Endothelial cell (in vitro differentiated cells): Measurements from ENCODE around the gene NAGLU. TPM values are rescaled to one million over a fixed set of nuclear protein-coding genes. Genes with fewer than 3 reads are reported as not detected.

ENCODE experiments used
- DNase-seq: peaks from one replicate; pipeline ENCODE4 v3.0.0; 2021; ENCODE audit warnings: low spot score
- H3K27ac Mint-ChIP-seq: one replicate; pipeline ENCODE4 v1.8.0; 2021; ENCODE audit warnings: mixed read lengths, inconsistent platforms; ENCODE audit not compliant: unreplicated experiment
- H3K27me3 Mint-ChIP-seq: one replicate; pipeline ENCODE4 v1.8.0; 2021; ENCODE audit warnings: mild to moderate bottlenecking, moderate library complexity, mixed read lengths, inconsistent platforms; ENCODE audit not compliant: unreplicated experiment
- H3K36me3 Mint-ChIP-seq: one replicate; pipeline ENCODE4 v1.8.0; 2021; ENCODE audit warnings: mild to moderate bottlenecking, low read depth, mixed read lengths, inconsistent platforms; ENCODE audit not compliant: unreplicated experiment
- H3K4me1 Mint-ChIP-seq: one replicate; pipeline ENCODE4 v1.8.0; 2021; ENCODE audit warnings: mild to moderate bottlenecking, mixed read lengths, inconsistent platforms; ENCODE audit not compliant: unreplicated experiment
- H3K4me3 Mint-ChIP-seq: one replicate; pipeline ENCODE4 v1.8.0; 2021; ENCODE audit warnings: mild to moderate bottlenecking, mixed read lengths, inconsistent platforms; ENCODE audit not compliant: unreplicated experiment
- H3K9me3 Mint-ChIP-seq: one replicate; pipeline ENCODE4 v1.8.0; 2021; ENCODE audit warnings: mixed read lengths, inconsistent platforms; ENCODE audit not compliant: unreplicated experiment
- total RNA-seq: library from RNA; stranded (reverse); fragmentation: NEBNext Ultra II Directional; extraction: Animal tissue kit (Norgen Biotek cat#: 25700); gene quantifications from one replicate; pipeline ENCODE4 v1.2.1, GENCODE V29; 2021; ENCODE audit not compliant: unreplicated experiment
- TF ChIP-seq, protein P1 (sequence below): fragments of 200-600 bp; sonication (generic); IDR thresholded peaks from one replicate; pipeline ENCODE4 v1.5.0; 2021; ENCODE audit warnings: antibody characterized with exemption; ENCODE audit not compliant: unreplicated experiment

Gene NAGLU
- total RNA-seq, 1 donor from 2014 or later = 24.2 TPM

DNA sequence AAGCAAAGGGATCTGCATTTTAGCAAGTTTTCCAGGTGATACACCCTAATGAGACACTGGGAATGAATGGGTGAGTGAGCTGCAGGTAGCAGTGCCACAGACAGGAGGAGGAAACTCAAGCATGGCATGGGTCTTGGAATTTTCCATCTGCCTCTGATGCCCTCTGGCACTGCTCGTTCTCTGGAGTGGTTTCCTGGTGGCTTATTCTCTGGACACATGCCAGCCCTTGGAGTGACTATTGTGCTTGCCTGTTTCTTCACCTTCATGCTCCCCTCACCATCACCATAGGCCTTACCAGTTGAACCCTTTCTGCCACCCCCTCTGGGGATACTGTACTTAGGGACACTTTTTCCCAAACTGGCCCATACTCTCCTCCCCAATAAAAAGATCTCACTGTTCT lies 27.5 kb downstream of the NAGLU start:
- H3K36me3 Mint-ChIP-seq = peaks cover 5% of the 10 kb centered on the region
- H3K9me3 Mint-ChIP-seq = no peaks in the 10 kb centered on the region
- peaks cover 13% of the 10 kb centered on the region for H3K27me3 Mint-ChIP-seq
- TF ChIP-seq, protein P1, sequence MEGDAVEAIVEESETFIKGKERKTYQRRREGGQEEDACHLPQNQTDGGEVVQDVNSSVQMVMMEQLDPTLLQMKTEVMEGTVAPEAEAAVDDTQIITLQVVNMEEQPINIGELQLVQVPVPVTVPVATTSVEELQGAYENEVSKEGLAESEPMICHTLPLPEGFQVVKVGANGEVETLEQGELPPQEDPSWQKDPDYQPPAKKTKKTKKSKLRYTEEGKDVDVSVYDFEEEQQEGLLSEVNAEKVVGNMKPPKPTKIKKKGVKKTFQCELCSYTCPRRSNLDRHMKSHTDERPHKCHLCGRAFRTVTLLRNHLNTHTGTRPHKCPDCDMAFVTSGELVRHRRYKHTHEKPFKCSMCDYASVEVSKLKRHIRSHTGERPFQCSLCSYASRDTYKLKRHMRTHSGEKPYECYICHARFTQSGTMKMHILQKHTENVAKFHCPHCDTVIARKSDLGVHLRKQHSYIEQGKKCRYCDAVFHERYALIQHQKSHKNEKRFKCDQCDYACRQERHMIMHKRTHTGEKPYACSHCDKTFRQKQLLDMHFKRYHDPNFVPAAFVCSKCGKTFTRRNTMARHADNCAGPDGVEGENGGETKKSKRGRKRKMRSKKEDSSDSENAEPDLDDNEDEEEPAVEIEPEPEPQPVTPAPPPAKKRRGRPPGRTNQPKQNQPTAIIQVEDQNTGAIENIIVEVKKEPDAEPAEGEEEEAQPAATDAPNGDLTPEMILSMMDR = no peak
- peaks cover 32% of the 10 kb centered on the region for H3K4me1 Mint-ChIP-seq
- DNase-seq = no peak
- peak overlapping the region; percentile 86 for H3K27ac Mint-ChIP-seq
- H3K4me3 Mint-ChIP-seq = peak overlapping the region; percentile 95

- no peak for DNase-seq
- peaks cover 34% of the 10 kb centered on the region for H3K4me1 Mint-ChIP-seq
- peak overlapping the region; percentile 95 for H3K4me3 Mint-ChIP-seq
- peaks cover 8% of the 10 kb centered on the region for H3K36me3 Mint-ChIP-seq
- H3K27me3 Mint-ChIP-seq = peaks cover 13% of the 10 kb centered on the region
- peak overlapping the region; percentile 86 for H3K27ac Mint-ChIP-seq
- no peaks in the 10 kb centered on the region for H3K9me3 Mint-ChIP-seq
- TF ChIP-seq, protein P1 = no peak
These were observed 27.9 kb downstream of the NAGLU start for GRCh38 chr17:42563950-42564349.

DNA sequence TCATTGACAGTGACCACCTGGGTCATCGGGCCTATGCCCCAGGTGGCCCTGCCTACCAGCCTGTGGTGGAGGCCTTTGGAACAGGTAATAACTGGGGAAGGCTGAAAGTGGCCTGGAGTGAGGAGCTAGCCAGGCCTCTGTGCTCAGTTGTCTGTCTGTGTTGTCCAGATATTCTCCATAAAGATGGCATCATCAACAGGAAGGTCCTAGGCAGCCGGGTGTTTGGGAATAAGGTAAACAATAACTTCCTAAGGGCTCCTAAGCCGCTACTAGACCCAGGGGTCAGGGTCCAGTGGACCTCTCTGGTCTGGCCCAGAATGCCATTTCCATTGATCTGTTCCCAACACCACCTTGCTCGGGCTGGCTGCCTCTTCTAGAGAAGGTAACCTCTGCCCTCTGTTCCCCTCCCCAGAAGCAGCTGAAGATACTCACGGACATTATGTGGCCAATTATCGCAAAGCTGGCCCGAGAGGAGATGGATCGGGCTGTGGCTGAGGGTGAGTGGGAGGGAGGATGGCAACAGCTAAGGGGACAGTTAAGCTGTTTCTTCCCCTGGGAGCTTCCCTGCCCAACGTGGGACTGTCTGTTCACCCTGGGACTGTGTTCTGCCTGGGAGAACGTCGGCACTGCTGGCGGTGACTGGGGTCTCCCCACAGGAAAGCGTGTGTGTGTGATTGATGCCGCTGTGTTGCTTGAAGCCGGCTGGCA lies 28.9 kb downstream of the NAGLU start:
- H3K4me3 Mint-ChIP-seq = no peak overlapping the region
- TF ChIP-seq, protein P1 = no peak
- no peaks in the 10 kb centered on the region for H3K9me3 Mint-ChIP-seq
- peaks cover 13% of the 10 kb centered on the region for H3K27me3 Mint-ChIP-seq
- no peak overlapping the region for H3K27ac Mint-ChIP-seq
- peaks cover 34% of the 10 kb centered on the region for H3K4me1 Mint-ChIP-seq
- DNase-seq = no peak
- H3K36me3 Mint-ChIP-seq = peaks cover 18% of the 10 kb centered on the region

DNA sequence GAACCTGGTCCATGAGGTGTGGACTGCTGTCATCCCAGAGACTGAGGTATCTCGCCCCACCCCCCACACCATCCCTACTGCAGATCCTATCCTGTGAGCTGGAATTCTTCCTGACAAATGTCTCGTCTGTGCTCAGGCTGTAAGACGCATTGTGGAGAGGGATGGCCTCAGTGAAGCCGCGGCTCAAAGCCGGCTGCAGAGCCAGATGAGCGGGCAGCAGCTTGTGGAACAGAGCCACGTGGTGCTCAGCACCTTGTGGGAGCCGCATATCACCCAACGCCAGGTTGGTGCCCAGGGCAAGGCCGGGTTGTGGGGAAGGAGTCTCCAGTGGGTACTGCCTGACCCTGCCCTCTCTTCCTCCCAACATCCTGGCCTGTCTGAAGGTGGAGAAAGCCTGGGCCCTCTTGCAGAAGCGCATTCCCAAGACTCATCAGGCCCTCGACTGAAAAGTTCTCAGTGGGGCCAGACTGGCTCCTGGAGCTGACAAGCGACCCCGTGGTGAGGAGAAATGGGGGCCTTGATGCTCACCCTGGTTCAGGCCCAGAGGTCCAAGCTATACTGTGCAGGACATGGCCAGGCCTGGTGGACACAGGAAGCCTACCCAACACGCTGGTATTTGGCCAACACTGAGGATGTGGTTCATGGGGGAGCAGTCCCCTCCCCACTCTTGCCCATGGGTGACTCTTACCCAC lies 29.6 kb downstream of the NAGLU start:
- Mint-ChIP-seq H3K4me1 (peaks cover 30% of the 10 kb centered on the region), H3K27ac (no peak overlapping the region), H3K4me3 (no peak overlapping the region), H3K9me3 (no peaks in the 10 kb centered on the region), H3K27me3 (peaks cover 12% of the 10 kb centered on the region), H3K36me3 (peaks cover 18% of the 10 kb centered on the region)
- TF ChIP-seq, protein P1 = no peak
- no peak for DNase-seq
